Stimulated activated CD8-positive, alpha-beta memory T cell treated with anti-CD3 and anti-CD28 coated beads, Interleukin-7, amount 100 ng/mL, for 4 hours (primary cell): Measurements from ENCODE around the gene EPHA4.
A peak's percentile ranks its signal among the peaks of the same experiment; 100 is the strongest.
"Not testable (repeated sequence)": the region's sequence is repeated elsewhere in the genome, so short reads cannot be mapped to it uniquely, and the experiment has no call there.

Experiments
- DNase-seq, 2 donors: peaks; one replicate each; pipeline ENCODE4 v3.0.0-alpha.2; 2020; ENCODE audit warnings: low read depth in 2 of 2

Gene EPHA4

DNA sequence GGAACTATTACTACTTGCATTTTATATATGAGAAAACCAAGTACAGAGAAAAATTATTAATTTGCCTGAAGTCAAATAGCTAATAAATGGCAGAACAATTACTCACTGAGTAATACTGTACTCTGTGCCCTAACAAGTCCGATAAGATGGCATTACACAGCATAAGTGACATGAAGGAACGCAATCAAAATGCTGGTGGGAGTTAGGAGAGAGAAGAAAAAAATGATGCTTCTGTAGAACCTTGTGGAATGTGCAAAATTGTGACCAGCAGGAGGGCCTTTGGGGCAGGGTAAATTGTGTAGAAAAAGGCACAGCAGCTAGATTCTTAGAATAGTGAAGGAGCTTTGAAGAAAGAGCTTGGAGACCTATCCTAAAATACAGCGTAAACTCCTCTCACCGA, 32.9 kb downstream of the EPHA4 start:
- DNase-seq, result no peak

DNA sequence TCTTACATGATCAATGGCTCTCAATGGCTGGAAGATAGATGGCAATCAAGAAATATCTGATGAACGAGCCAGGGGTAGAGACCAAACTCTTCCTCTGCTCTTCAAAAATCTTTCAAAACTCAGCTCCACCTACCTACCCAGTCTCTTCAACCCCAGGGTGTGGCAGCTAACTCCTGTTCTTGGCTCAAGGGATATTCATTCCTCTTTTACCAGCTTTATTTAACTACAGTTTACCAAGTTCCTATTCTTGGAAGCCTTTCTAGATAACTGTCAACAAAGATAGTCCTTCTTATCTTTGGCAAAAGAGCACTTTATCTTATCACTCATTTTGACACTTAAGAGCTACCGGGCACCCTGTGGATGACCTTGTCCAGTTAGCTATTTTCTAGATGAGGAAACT, 36.3 kb downstream of the EPHA4 start:
- no peak for DNase-seq

DNA sequence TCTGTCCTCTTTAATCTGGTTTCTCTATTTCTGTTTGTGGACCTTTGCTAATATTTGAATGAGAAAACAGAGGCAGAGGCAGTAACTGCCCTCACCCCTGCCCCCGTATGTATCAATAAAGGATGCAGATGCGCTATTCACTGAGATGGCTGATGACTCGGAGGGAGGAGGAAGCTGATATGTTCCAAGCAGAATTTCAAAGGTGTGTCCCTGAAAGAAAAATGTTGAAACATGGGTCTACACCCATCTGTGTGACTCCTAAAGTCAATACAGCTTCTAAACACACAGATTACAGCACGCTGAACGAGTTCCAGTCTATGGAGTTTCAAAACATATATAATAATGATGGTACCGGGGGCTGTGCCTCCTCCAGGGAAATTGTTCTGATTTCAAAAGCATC, 38.8 kb downstream of the EPHA4 start:
- no peak for DNase-seq

DNA sequence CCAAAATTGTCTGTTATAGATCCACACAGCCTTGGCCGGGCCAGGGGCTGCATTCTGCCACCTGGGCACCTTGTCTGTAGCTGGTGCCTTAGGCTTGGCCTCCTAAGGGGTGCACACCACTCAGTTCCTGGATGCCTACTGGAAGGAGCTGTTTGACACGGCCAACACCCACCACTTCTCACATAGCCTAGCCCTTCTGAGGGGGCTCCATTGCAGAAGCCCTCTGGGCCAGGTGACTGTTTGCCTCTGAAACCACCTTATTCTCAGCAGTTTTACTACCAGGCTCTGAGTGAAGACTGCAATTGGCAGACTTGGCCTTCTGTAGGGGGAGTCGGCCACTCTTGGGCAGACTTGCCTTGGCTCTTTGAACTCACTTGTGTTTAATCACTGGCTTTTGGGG, 39.5 kb downstream of the EPHA4 start:
- no peak for DNase-seq

DNA sequence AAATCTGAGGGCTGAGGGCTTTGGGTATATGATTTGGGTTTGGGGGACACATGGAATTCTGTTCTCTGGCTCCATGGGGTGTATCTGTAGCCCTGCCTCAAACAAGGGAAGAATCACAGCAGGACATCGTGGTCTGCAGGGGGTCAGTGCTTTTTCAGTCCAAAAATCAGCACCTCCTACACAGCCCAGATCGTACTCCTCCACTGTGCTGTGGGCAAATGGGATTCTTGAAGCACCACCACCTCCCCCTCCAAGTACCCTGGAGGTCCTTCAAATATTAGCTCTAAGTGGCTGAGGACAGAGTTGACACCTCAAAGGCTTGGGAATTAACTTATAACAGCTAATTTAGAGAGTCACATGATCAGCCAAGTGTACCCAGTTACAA, 41.5 kb downstream of the EPHA4 start:
- DNase-seq, result no peak

- no peak for DNase-seq
Measured at GRCh38 chr2:221529943-221530652, 42.0 kb downstream of the EPHA4 start.

- DNase-seq, result no peak
Measured at GRCh38 chr2:221529177-221529942, 42.7 kb downstream of the EPHA4 start.

DNA sequence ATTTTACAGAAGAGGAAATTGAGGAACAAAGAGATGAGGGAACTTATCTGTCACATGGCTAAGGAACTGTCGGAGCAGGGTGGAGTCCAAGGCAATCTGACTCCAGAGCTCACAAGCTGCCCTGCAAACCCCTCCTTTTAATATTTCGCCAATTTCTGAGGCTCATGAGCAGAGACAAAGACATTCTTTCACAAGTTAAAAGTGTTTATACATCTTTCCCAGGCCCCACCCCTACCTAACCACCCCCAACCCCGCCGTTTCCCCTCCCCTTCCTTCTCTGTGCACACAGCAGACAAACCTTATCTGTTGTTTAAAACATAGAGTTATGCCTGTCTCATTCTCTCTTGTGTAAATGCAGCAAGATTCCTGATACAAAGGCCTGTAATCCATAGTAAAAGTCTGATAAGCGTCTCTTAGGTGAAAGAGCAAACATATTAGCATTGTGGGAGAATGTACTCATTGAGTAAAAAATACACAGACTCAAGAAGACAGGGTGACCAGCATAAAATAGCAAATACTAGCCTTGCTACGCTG, 44.3 kb downstream of the EPHA4 start:
- no peak for DNase-seq

DNA sequence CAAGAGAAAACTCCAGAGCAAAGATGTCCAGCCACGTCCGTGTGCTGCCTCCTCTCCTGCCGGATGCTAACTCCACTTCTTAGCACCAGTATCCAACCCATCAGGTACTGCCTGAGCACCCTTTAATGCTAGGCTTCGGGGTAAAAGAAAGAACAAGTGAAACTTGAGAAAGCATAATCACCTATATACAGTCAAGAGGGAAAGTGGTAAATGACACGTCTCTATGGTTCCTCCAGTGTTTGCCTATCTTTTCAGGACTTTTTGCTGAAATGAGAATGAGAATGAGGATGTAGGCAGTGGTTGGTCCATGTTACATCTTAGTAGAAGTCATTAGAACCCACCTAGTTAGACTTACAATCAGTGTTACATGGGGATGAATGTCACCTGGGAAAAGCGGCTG, 47.9 kb downstream of the EPHA4 start:
- no peak for DNase-seq

DNA sequence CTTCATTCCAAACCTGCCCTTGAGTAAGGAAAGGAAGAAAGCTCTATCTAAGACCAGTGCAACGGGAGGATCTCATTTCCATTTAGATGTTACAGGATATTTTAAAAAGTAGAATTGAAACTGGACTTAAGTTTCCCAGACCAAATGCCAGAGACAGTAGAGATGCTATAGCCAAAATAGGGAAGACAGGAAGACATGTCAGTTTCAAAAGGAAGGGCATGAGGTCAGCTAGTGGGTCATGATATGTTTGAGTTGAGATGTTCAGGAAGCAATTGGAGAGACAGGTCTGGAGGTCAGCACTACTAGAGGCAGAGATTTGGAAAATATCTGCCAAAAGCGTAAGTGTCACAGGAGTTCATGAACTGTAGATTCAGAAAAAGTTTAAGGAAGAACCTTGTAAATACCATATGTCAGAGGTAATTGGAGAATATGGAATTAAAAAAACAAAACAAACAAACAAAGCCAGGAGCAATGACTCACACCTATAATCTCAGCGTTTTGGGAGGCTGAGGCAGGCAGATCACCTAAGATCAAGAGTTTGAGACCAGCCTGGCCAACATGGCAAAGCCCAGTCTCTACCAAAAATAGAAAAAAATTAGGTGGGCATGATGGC, 50.8 kb downstream of the EPHA4 start:
- DNase-seq, result no peak

DNA sequence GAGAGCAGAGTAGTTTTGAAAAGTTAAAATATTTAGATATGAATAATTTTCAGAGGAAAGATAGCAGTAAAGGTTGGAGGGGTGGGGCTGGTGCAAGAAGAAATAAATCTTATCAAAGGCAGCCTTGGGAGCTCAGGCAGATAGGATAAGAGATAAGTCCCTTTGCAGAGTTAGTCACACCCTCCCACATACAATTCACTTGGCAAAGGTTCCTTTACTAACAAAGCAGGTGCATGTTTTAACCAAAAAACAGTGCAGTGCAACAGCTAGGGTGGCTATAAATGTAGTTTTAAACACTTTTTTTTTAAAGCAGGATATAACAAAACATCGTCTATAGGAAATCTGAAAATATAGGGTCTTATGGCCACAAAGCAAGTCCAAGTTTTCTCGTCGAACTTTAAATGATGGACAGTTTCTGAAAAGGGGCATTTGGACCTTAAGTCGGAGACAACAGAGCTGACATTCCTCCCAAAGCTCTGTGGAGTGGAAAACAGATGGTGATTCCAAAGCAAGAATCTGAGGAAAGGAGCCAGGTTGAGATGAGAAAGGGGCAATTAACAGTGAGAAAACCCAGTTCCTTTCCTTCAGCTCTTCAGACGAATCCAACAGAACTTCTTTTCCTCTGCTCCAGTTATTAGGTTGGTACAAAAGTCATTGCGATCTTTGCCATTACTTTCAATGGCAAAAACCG, 53.0 kb downstream of the EPHA4 start:
- no peak for DNase-seq

- DNase-seq, result no peak
Measured at GRCh38 chr2:221518201-221518934, 53.7 kb downstream of the EPHA4 start.

- peak; percentile 46 to 56 for DNase-seq
Measured at GRCh38 chr2:221517696-221518151, 54.4 kb downstream of the EPHA4 start.

GRCh38 chr2:221517146-221517695, 54.9 kb downstream of the EPHA4 start:
- DNase-seq, result no peak

DNA sequence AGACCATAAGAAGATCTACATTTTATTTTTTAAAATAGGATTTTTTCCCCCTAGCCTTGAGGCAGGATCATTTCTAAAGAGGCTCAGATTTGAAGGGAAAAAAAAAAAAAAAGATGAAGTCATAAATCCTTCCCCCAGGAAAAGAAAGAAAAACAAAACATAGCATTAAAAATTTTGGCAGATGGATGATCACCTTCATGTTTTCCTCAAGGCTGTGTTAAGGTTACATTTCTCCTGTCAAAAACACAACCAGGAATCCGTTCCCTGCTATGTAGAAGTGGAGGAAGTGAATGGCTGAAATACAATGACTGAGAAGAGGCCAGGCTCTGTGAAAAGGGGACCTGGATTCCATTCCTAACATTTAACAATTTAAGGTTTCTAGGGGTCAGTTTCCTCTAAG, 56.2 kb downstream of the EPHA4 start:
- DNase-seq, result no peak

DNA sequence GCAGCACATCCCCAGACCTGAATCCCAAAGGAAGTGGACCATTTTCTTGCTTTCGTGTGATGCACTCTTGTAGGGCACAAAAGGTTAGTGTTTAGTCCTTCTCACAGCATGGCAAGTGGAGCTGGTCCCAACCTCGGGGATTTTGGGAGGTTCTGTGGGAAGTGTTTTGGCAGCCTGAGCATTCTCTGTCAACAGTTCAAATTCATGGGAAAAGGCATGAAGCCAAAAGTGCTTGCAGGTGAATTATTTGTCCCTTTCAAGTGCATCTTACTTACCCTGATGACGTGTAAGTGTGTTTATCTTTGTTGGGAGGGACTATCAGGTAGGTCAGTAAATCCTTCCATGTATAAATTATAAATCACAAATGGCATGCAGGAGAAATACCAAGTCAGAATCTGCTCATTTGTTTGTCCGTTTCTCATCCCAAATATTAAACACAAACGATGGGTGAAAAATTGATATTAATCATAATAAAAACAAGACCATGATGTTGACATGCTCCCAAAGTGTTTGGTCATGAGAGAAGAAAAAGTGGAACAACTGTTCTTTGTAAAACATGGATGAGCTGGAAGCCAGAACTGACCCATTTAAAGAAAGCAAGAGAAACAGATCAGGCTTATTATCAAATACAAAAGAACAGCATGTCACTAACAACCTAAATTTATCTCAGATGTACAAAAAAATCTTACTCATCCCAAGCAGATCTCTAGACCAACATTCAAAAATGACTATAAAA, 57.6 kb downstream of the EPHA4 start:
- DNase-seq, result no peak

DNA sequence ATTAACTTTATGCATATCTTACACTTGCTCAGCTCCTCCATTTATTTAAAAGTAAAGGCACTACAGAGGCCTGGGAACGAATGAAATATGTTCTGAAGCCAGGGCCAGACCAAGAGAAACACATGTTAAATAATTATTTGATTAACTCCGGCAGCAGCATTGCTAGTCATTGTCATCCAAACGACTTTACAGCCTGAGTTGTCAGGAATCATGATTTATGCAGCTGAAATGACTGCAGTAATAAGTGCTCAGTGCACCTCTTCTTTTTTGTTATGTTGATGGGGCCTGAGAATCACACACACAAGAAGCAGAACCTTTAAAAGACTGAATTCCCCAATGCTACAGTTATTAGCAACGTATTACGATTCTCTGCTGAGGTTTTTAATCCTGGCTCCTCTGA, 58.9 kb downstream of the EPHA4 start:
- DNase-seq, result no peak

GRCh38 chr2:221511325-221511724, 60.8 kb downstream of the EPHA4 start:
- DNase-seq, result not testable (repeated sequence)

DNA sequence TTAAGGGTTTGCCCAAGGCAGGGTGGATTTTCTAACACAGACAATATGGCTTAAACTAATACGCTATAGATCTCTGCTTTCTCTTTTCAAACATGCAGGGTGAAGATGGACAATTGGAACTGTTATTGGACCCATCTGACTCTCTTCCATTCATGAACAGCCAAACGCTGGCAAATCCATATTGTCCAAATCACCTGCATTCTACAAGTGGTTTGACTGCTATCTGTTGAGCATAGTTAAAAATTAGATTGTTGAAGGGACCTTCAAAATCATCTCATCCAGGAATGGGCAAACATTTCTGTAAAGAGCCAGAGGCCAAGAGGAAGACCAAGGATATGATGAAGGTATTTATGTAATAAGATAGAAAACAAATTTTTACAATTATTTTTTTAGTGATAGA, 65.6 kb downstream of the EPHA4 start:
- DNase-seq, result no peak

GRCh38 chr2:221505605-221506004, 66.5 kb downstream of the EPHA4 start:
- no peak for DNase-seq
